Pancreas (tissue), 10 donors: ENCODE measurements around the gene ZP1. TPM values are rescaled to one million over a fixed set of nuclear protein-coding genes. Genes with fewer than 3 reads are reported as not detected.

Experiments
- ATAC-seq, 4 donors: fragments of 200-7000 bp; cut with Tn5 transposase; one replicate each; pipeline versions ENCODE4 v1.8.0 to v1.9.1; 2020; ENCODE audit warnings: mild to moderate bottlenecking in 4 of 4, moderate library complexity in 4 of 4
- DNase-seq, 6 donors: peaks; one replicate each; pipeline ENCODE4 v3.0.0-alpha.2; 2020
- FAIRE-seq: peaks from 2 replicates; lab custom pipeline; 2012; peaks lifted over from hg19 to GRCh38; lab: Jason Lieb, UNC
- H3K27ac ChIP-seq, 4 donors: fragments of 200-600 bp; sonication (generic); 1 replicate in 3 of 4; 2 replicates in 1 of 4; pipeline versions ENCODE4 v1.5.0 to v1.8.0; 2020
- H3K27me3 ChIP-seq, 4 donors: fragments of 200-600 bp; one replicate each; pipeline ENCODE4 v1.8.0; 2021
- H3K36me3 ChIP-seq, 3 donors: fragments of 200-600 bp; sonication (generic) in 1 of 3; one replicate each; pipeline versions ENCODE4 v1.5.0 to v1.8.0; 2020 to 2021
- H3K4me1 ChIP-seq, 3 donors: fragments of 200-600 bp; one replicate each; pipeline ENCODE4 v1.8.0; 2021
- H3K4me3 ChIP-seq, 4 donors: fragments of 200-600 bp; sonication (generic) in 2 of 4; one replicate each; pipeline versions ENCODE4 v1.5.0 to v1.8.0; 2020 to 2021
- H3K9me3 ChIP-seq, 4 donors: fragments of 200-600 bp; one replicate each; pipeline ENCODE4 v1.8.0; 2021
- CTCF ChIP-seq, 4 donors: fragments of 200-600 bp; sonication (generic) in 3 of 4; IDR thresholded peaks; one replicate each; pipeline versions ENCODE4 v1.5.0 to v1.8.0; 2021; ENCODE audit warnings: antibody characterized with exemption in 4 of 4
- WGBS, 2 donors: extraction: QIAGEN DNeasy Blood & Tissue Kit; methylation state at CpG; one replicate each; pipeline ENCODE4 v1.1.7; 2013; 5-methylcytosine and 5-hydroxymethylcytosine counted together
- intact Hi-C, 3 donors: fragments of 100-400 bp; cut with DNase I; formaldehyde crosslinking; loops; one replicate each; pipeline versions ENCODE4 v1.11.1 to v1.14.2; 2022
- polyA plus RNA-seq, 2 donors: library from polyadenylated mRNA; stranded (reverse); fragments of 200-250 nt; gene quantifications; one replicate each; pipeline ENCODE4 v1.2.3, GENCODE V29; 2013
- total RNA-seq, 6 donors: library from RNA; stranded (reverse); fragmentation: NEBNext Ultra II Directional in 4 of 6; extraction: Animal tissue kit (Norgen Biotek cat#: 25700) in 4 of 6; gene quantifications; one replicate each; pipeline versions ENCODE4 v1.2.1 to v1.2.4, GENCODE V29; 2021 to 2023
- donor health status: healthy with polysubstance abuse.
- donor health status: DM: no; HTN: no; CAD: no; lungs with moderate emphysema.
- donor health status: DM: no; HTN: no; CAD: no.
- donor health status: control.
- donor health status: control.
- donor health status: Bipolar disorder and iron deficiency.
- donor health status: DM: yes; HTN: yes; CAD: no.
- donor health status: DM: no; HTN: no; CAD: no.
- donor health status: DM: no; HTN: no; CAD: no.
- donor health status: DM: yes; HTN: yes; CAD: no.

ZP1 gene
- total and polyA plus RNA-seq, 8 donors: 0.34 to 1.5 TPM; not detected in 6

- intact Hi-C loops: loop anchor here in 1 of 3 donors (5.0 kb wide), 1 partner anchor 302 kb away; no protein-coding TSS in a partner anchor
- WGBS, 2 donors: 75 to 85% methylated on average over 5 of the region's 5 CpGs
- no peak for FAIRE-seq
These were observed 42.2 kb upstream of the ZP1 start for GRCh38 chr11:60825118-60825517.

GRCh38 chr11:60825790-60826189 is 41.6 kb upstream of the ZP1 start:
- FAIRE-seq: no peak
- WGBS, 2 donors: 58 to 61% methylated on average over 6 of the region's 6 CpGs
- Histone ChIP-seq H3K4me1 (no peaks in the 10 kb centered on the region), H3K4me3 (no peak overlapping the region), H3K9me3 (no peaks in the 10 kb centered on the region), H3K36me3 (no peaks in the 10 kb centered on the region), H3K27me3 (no peaks in the 10 kb centered on the region), H3K27ac (no peak overlapping the region)
- ATAC-seq: no peak
- no peak for DNase-seq
- intact Hi-C loops: loop anchor here in 1 of 3 donors (5.0 kb wide), 1 partner anchor 302 kb away; no protein-coding TSS in a partner anchor
- no peak for TF ChIP-seq CTCF (IDR thresholded peaks at IDR 0.05)

More at GRCh38 chr11:60825118-60825517, 42.2 kb upstream of the ZP1 start:
- ATAC-seq: no peak
- no peaks in the 10 kb centered on the region for H3K9me3 ChIP-seq
- H3K4me3 ChIP-seq: no peak overlapping the region
- no peaks in the 10 kb centered on the region for H3K36me3 ChIP-seq
- H3K27ac ChIP-seq: no peak overlapping the region
- H3K27me3 ChIP-seq: no peaks in the 10 kb centered on the region
- H3K4me1 ChIP-seq: no peaks in the 10 kb centered on the region
- no peak for TF ChIP-seq CTCF (IDR thresholded peaks at IDR 0.05)
- no peak for DNase-seq

- no peak overlapping the region for H3K27ac ChIP-seq
- H3K4me1 ChIP-seq: no peaks in the 10 kb centered on the region
- no peak overlapping the region for H3K4me3 ChIP-seq
- H3K27me3 ChIP-seq: no peaks in the 10 kb centered on the region
- intact Hi-C loops: loop anchor here in 2 of 3 donors (5.0 to 10.0 kb wide), 2 partner anchors 67 to 354 kb away; no protein-coding TSS in a partner anchor
- H3K36me3 ChIP-seq: no peaks in the 10 kb centered on the region
- 42 to 43% methylated on average over 10 of the region's 10 CpGs for WGBS, 2 donors
- FAIRE-seq: no peak
- no peaks in the 10 kb centered on the region for H3K9me3 ChIP-seq
- ATAC-seq: peak in 2 of 4 donors; percentile 9 to 20
- no peak for TF ChIP-seq CTCF (IDR thresholded peaks at IDR 0.05)
- no peak for DNase-seq
These were observed 36.7 kb upstream of the ZP1 start for GRCh38 chr11:60830478-60831142.

- DNase-seq (peak; percentile 67 to 92 (median 82)), ATAC-seq (peak; percentile 91 to 99 (median 98)), FAIRE-seq (no peak)
- no peaks in the 10 kb centered on the region for H3K9me3 ChIP-seq
- H3K27me3 ChIP-seq: no peaks in the 10 kb centered on the region
- no peak overlapping the region for H3K4me3 ChIP-seq
- no peak overlapping the region for H3K27ac ChIP-seq
- WGBS, 2 donors: 20% methylated on average over 8 of the region's 8 CpGs
- H3K36me3 ChIP-seq: no peaks in the 10 kb centered on the region
- peak; percentile 82 to 88 (median 84) for TF ChIP-seq CTCF (IDR thresholded peaks at IDR 0.05)
- no peaks in the 10 kb centered on the region for H3K4me1 ChIP-seq
- intact Hi-C loops: loop anchor here in 2 of 3 donors (5.0 to 10.0 kb wide), 2 partner anchors 66 to 354 kb away; no protein-coding TSS in a partner anchor
These were observed 36.2 kb upstream of the ZP1 start for GRCh38 chr11:60831143-60831500.
